Lower leg skin (tissue), 4 donors: ENCODE results near the gene CEP128. TPM values are rescaled to one million over a fixed set of nuclear protein-coding genes. Genes with fewer than 3 reads are reported as not detected.

ENCODE experiments used
- DNase-seq, 2 donors: peaks; one replicate each; pipeline ENCODE4 v3.0.0-alpha.2; 2019; ENCODE audit warnings: low spot score in 2 of 2
- H3K4me3 ChIP-seq: fragments of 200-600 bp; sonication (generic); 2 replicates; pipeline ENCODE4 v1.5.1; 2017; ENCODE audit warnings: mild to moderate bottlenecking, low read depth; ENCODE audit not compliant: poor library complexity, severe bottlenecking
- CTCF ChIP-seq, 3 donors: fragments of 450-650 bp; IDR thresholded peaks; one replicate each; pipeline ENCODE4 v1.5.1; 2016; ENCODE audit warnings: antibody characterized with exemption in 3 of 3, mild to moderate bottlenecking in 3 of 3, moderate library complexity in 2 of 3
- POLR2A ChIP-seq, 2 donors: fragments of 450-650 bp; IDR thresholded peaks; one replicate each; pipeline ENCODE4 v1.6.1; 2016 to 2017; ENCODE audit warnings: antibody characterized with exemption in 2 of 2, mild to moderate bottlenecking in 1 of 2, moderate library complexity in 1 of 2
- WGBS, 2 donors: methylation state at CpG; one replicate each; pipeline ENCODE4 v1.1.5; 2018; 5-methylcytosine and 5-hydroxymethylcytosine counted together
- intact Hi-C: fragments of 100-400 bp; cut with DNase I; formaldehyde crosslinking; loops from one replicate; pipeline ENCODE4 v1.15.0; 2023; ENCODE audit warnings: low total_unique reads
- total RNA-seq, 4 donors: library from RNA; depleted of rRNA; stranded (reverse); fragments of >200 nt; gene quantifications; one replicate each; pipeline ENCODE4 v1.1.0, GENCODE V29; 2016

CEP128 gene
- total RNA-seq, 4 donors from 2014 or later, result 5.9 to 10.5 (median 9.0) TPM

DNA sequence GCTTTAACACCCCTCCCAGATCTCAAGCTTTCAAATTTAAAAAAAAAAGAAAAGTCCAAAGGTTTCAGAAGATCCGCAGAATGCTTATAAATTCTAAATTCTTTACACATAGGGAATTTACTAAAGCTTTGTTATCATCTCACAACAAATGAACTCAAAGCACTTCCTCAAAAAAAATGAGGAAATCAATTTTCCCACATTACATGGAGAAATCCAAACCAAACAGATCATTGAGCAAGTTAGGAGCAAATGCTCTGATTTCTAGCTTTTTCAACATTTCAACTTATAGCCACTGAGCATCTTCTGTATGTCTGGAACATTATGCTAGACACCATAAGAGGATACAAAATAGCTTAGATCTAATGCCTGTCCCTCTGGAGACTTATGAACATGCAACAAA, 161.0 kb downstream of the CEP128 start:
- intact Hi-C loops, result no loop called here
- no peak for DNase-seq
- no peak overlapping the region for H3K4me3 ChIP-seq
- WGBS, 2 donors, result 27 to 100% methylated on average over 1 of the region's 1 CpG
- TF ChIP-seq POLR2A (IDR thresholded peaks at IDR 0.05) (no peak), CTCF (IDR thresholded peaks at IDR 0.05) (no peak)

- no peak for DNase-seq
- TF ChIP-seq CTCF (IDR thresholded peaks at IDR 0.05) (no peak), POLR2A (IDR thresholded peaks at IDR 0.05) (no peak)
- WGBS, 2 donors, result 92 to 97% methylated on average over 1 of the region's 1 CpG
- intact Hi-C loops, result no loop called here
- no peak overlapping the region for H3K4me3 ChIP-seq
Observed at GRCh38 chr14:80776657-80777056, 164.9 kb downstream of the CEP128 start.

GRCh38 chr14:80776186-80776585, 165.4 kb downstream of the CEP128 start:
- TF ChIP-seq CTCF (IDR thresholded peaks at IDR 0.05) (no peak), POLR2A (IDR thresholded peaks at IDR 0.05) (no peak)
- DNase-seq, result no peak
- intact Hi-C loops, result no loop called here
- no peak overlapping the region for H3K4me3 ChIP-seq

GRCh38 chr14:80772504-80772903, 169.0 kb downstream of the CEP128 start:
- no peak for TF ChIP-seq CTCF (IDR thresholded peaks at IDR 0.05)
- no peak for TF ChIP-seq POLR2A (IDR thresholded peaks at IDR 0.05)
- no peak overlapping the region for H3K4me3 ChIP-seq
- DNase-seq, result no peak
- intact Hi-C loops, result no loop called here
- 80 to 96% methylated on average over 5 of the region's 5 CpGs for WGBS, 2 donors

DNA sequence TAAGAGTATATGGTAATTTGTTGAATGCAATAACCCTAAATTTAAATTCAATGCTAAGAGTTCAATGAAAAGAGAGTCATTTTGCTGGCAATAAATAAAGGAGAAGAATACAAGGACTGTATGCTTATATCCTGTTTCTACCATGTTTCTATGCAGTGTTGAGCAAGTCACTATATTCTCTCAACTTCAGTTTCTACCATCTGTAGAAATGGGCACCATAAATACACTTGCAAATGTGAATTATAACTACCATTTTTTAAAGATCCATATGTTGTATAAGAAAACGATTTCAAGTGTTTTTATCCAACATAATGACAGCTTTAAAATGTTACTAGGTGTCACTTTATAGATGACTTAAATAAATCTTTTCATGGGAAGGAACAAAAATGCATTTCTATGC, 170.3 kb downstream of the CEP128 start:
- no peak overlapping the region for H3K4me3 ChIP-seq
- WGBS, 2 donors, result 56 to 76% methylated on average over 1 of the region's 1 CpG
- no peak for DNase-seq
- TF ChIP-seq CTCF (IDR thresholded peaks at IDR 0.05), result no peak
- TF ChIP-seq POLR2A (IDR thresholded peaks at IDR 0.05), result no peak
- intact Hi-C loops, result no loop called here

DNA sequence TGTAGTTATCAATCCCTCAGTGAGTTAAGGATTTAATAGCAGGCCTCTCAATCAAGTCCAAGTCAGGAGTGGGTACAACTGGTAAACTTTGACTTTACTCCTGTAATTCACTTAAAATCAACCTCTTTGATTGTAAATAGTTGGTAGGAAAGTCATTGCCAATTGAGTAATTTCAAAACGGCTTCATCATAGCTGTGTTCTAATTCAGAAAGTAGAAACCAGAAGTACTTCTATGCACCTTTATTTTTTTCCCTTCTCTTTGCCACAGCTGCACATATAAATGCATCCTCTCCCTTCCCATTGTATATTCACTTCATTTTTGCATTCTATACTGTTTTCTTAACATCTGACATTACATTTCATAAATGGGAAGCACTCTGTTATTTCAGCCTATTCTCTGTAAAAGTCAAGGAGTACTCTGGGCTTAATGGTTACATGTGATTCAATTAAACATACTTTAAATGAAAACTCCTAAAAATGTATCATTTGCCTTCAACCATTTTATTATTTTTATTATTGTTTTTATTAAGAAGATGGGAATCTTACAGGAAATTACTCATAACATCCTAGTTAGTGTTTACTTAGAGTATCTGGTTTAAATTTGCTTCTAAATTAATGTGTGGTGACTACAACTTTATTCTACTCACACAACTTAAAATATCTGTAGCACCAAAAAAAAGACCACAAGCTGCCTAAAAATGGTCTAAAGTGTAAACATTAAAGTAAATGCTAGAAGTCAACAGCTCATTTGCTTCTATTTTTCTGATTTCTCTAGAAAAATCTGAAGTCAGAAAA, 171.2 kb downstream of the CEP128 start:
- H3K4me3 ChIP-seq, result no peak overlapping the region
- TF ChIP-seq POLR2A (IDR thresholded peaks at IDR 0.05) (no peak), CTCF (IDR thresholded peaks at IDR 0.05) (no peak)
- 46 to 50% methylated on average over 1 of the region's 1 CpG for WGBS, 2 donors
- intact Hi-C loops, result no loop called here
- DNase-seq, result no peak
